IMR-90 (cell line): ENCODE data around the gene GMPPA. TPM values are rescaled to one million over a fixed set of nuclear protein-coding genes. Genes with fewer than 3 reads are reported as not detected.

Source experiments
- ATAC-seq: fragments of 200-7000 bp; cut with Tn5 transposase; 2 replicates; pipeline ENCODE4 v1.9.1; 2020; ENCODE audit warnings: low read depth, mild to moderate bottlenecking, moderate library complexity
- BruUV-seq: library from RNA; stranded (reverse); fragments of 400-500 nt; replicated peaks from 2 replicates; lab custom pipeline; 2021; lab: Mats Ljungman, UMichigan
- CTCF ChIA-PET: fragments of 300-600 bp; formaldehyde crosslinking; extraction: SDS; loops from one replicate; lab custom pipeline; 2021; ENCODE audit warnings: antibody characterized with exemption; lab: Yijun Ruan, JAX
- POLR2A ChIA-PET: fragments of 300-600 bp; sonication (Branson Sonifier 250); formaldehyde crosslinking; loops from one replicate; lab custom pipeline; 2022; ENCODE audit warnings: antibody characterized with exemption; ENCODE audit not compliant: unreplicated experiment; lab: Charles Lee
- DNase-seq: peaks from one replicate; pipeline ENCODE4 v3.0.0; 2013
- H2AFZ ChIP-seq: replicated peaks from 2 replicates; pipeline ENCODE3; 2013; ENCODE audit warnings: low read length, mild to moderate bottlenecking; ENCODE audit not compliant: poor library complexity
- H2AK5ac ChIP-seq: 2 replicates; pipeline ENCODE4 v1.6.1; 2013; ENCODE audit warnings: low read depth, low read length, inconsistent platforms
- H2AK9ac ChIP-seq: replicated peaks from 2 replicates; pipeline ENCODE3; 2013; ENCODE audit warnings: mild to moderate bottlenecking, low read depth, low read length, moderate library complexity; ENCODE audit not compliant: poor library complexity
- H2BK120ac ChIP-seq: 2 replicates; pipeline ENCODE4 v1.6.1; 2013; ENCODE audit warnings: low read depth, low read length, inconsistent platforms
- H2BK15ac ChIP-seq: 3 replicates; pipeline ENCODE4 v1.6.1; 2013; ENCODE audit warnings: low read depth, low read length, inconsistent platforms
- H2BK20ac ChIP-seq: 2 replicates; pipeline ENCODE4 v1.6.1; 2013; ENCODE audit warnings: low read depth, mild to moderate bottlenecking, inconsistent platforms, low read length, moderate library complexity
- H2BK5ac ChIP-seq: 2 replicates; pipeline ENCODE4 v1.6.1; 2013; ENCODE audit warnings: mild to moderate bottlenecking, low read depth, low read length, inconsistent platforms; ENCODE audit not compliant: poor library complexity, severe bottlenecking
- H3K14ac ChIP-seq: replicated peaks from 2 replicates; pipeline ENCODE4 v1.6.1; 2013; ENCODE audit warnings: low read depth, low read length, inconsistent platforms
- H3K18ac ChIP-seq: 2 replicates; pipeline ENCODE4 v1.6.1; 2013; ENCODE audit warnings: low read depth, low read length, control low read depth
- H3K23ac ChIP-seq: 2 replicates; pipeline ENCODE4 v1.6.1; 2013; ENCODE audit warnings: low read depth, low read length, inconsistent platforms
- H3K27ac ChIP-seq: 2 replicates; pipeline ENCODE4 v1.5.1; 2013; ENCODE audit warnings: mild to moderate bottlenecking, control low read depth, low read length; ENCODE audit not compliant: insufficient read depth
- H3K27me3 ChIP-seq: 2 replicates; pipeline ENCODE4 v1.6.1; 2013; ENCODE audit warnings: low read length; ENCODE audit not compliant: control insufficient read depth, insufficient read depth
- H3K36me3 ChIP-seq: 2 replicates; pipeline ENCODE4 v1.6.1; 2013; ENCODE audit warnings: low read length, mixed read lengths; ENCODE audit not compliant: control insufficient read depth, insufficient read depth
- H3K4ac ChIP-seq: 2 replicates; pipeline ENCODE4 v1.6.1; 2013; ENCODE audit warnings: low read depth, low read length, inconsistent platforms
- H3K4me1 ChIP-seq: 2 replicates; pipeline ENCODE4 v1.6.1; 2013; ENCODE audit warnings: low read length, mixed read lengths; ENCODE audit not compliant: control insufficient read depth, insufficient read depth
- H3K4me2 ChIP-seq: 2 replicates; pipeline ENCODE4 v1.6.1; 2013; ENCODE audit warnings: low read depth, mild to moderate bottlenecking, control low read depth, low read length, moderate library complexity
- H3K4me3 ChIP-seq: 2 replicates; pipeline ENCODE4 v1.5.1; 2013; ENCODE audit warnings: low read depth, mild to moderate bottlenecking, control low read depth, low read length, moderate library complexity; ENCODE audit not compliant: insufficient read depth
- H3K56ac ChIP-seq: 2 replicates; pipeline ENCODE4 v1.6.1; 2013; ENCODE audit warnings: low read length, inconsistent platforms; ENCODE audit not compliant: insufficient read depth; ENCODE audit errors: extremely low read depth
- H3K79me1 ChIP-seq, 2 experiments: 2 replicates each; pipeline ENCODE4 v1.6.1; 2013; ENCODE audit warnings: low read length in 2 of 2, inconsistent platforms in 1 of 2, low read depth in 1 of 2
- H3K9ac ChIP-seq: 2 replicates; pipeline ENCODE4 v1.6.1; 2013; ENCODE audit warnings: low read depth, low read length, control low read depth
- H3K9me1 ChIP-seq: 2 replicates; pipeline ENCODE4 v1.6.1; 2013; ENCODE audit warnings: low read length, inconsistent platforms; ENCODE audit not compliant: insufficient read depth
- H3K9me3 ChIP-seq: 2 replicates; pipeline ENCODE4 v1.6.1; 2013; ENCODE audit warnings: low read length; ENCODE audit not compliant: control insufficient read depth, insufficient read depth
- H4K20me1 ChIP-seq: 2 replicates; pipeline ENCODE4 v1.6.1; 2013; ENCODE audit warnings: low read length, inconsistent platforms; ENCODE audit not compliant: insufficient read depth
- H4K5ac ChIP-seq: 2 replicates; pipeline ENCODE4 v1.6.1; 2013; ENCODE audit warnings: mild to moderate bottlenecking, low read depth, low read length, control low read depth
- H4K8ac ChIP-seq, 2 experiments: 2 replicates each; pipeline ENCODE4 v1.6.1; 2013; ENCODE audit warnings: low read depth in 2 of 2, low read length in 2 of 2, control low read depth in 1 of 2, inconsistent platforms in 1 of 2
- H4K91ac ChIP-seq: 2 replicates; pipeline ENCODE4 v1.6.1; 2013; ENCODE audit warnings: low read depth, low read length, inconsistent platforms; ENCODE audit not compliant: insufficient read depth
- FOS ChIP-seq: fragments of 150-350 bp; IDR thresholded peaks from 2 replicates; pipeline ENCODE4 v1.6.1; 2016; ENCODE audit warnings: low read depth, low read length
- NFE2L2 ChIP-seq: fragments of 150-350 bp; IDR thresholded peaks from 2 replicates; pipeline ENCODE4 v1.6.1; 2016; ENCODE audit warnings: low read depth, mild to moderate bottlenecking, low read length
- POLR2A ChIP-seq: IDR thresholded peaks from 2 replicates; pipeline ENCODE4 v1.6.1; 2012; ENCODE audit warnings: mild to moderate bottlenecking, low read depth, low read length
- WGBS, 2 experiments: methylation state at CpG; one replicate each; pipeline versions ENCODE4 v1.1.5 to v1.1.7; 2013; ENCODE audit warnings: missing lambda C conversion rate in 2 of 2; ENCODE audit not compliant: insufficient read length in 1 of 2; ENCODE audit errors: extremely low coverage in 2 of 2; 5-methylcytosine and 5-hydroxymethylcytosine counted together
- dilution Hi-C: fragments of 300-500 bp; cut with HindIII; formaldehyde crosslinking; loops from one replicate; pipeline ENCODE4 v1.14.3; 2018; ENCODE audit warnings: low sequenced_read_pairs; ENCODE audit not compliant: unreplicated experiment
- in situ Hi-C: fragments of 300-500 bp; cut with MboI; formaldehyde crosslinking; loops from 3 replicates; pipeline ENCODE4 v1.14.3; 2019; ENCODE audit warnings: low sequenced_read_pairs, inconsistent platforms, mixed read lengths
- intact Hi-C: fragments of 100-400 bp; cut with micrococcal nuclease; formaldehyde crosslinking; loops from 2 replicates; pipeline ENCODE4 v1.10.0; 2022
- polyA plus RNA-seq, 3 experiments: library from polyadenylated mRNA; depleted of rRNA; stranded (reverse); fragments of >200 nt; gene quantifications; 2 replicates each; pipeline ENCODE4 v1.2.3, GENCODE V29; 2012; ENCODE audit warnings: low replicate concordance in 1 of 3
- total RNA-seq: library from RNA; depleted of rRNA; stranded (reverse); fragments of >200 nt; gene quantifications from 2 replicates; pipeline ENCODE4 v1.2.3, GENCODE V29; 2012
- TF ChIP-seq, protein P1 (sequence below): fragments of 150-350 bp; IDR thresholded peaks from 2 replicates; pipeline ENCODE4 v1.6.1; 2016; ENCODE audit warnings: low read depth, mild to moderate bottlenecking, low read length, moderate library complexity, borderline replicate concordance

Gene GMPPA
- total and polyA plus RNA-seq, 2 of the 4 experiments (the other 2 are of a cell fraction): 103 to 134 TPM

DNA sequence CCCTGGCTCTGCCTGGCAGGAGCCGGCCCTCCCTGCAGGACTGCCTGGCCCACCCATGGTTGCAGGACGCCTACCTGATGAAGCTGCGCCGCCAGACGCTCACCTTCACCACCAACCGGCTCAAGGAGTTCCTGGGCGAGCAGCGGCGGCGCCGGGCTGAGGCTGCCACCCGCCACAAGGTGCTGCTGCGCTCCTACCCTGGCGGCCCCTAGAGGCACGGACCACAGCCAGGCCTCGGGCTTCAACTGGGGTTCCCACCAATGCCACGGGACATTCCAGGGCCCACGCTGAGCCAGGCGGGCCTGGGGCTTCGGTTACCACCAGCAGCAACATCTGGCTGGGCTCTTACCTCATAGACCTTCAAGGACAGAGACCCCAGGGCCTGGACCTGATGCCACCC lies 6.1 kb upstream of the GMPPA start:
- Histone ChIP-seq H3K4me3 (no peak overlapping the region), H4K91ac (no peak overlapping the region), H4K20me1 (no peaks in the 10 kb centered on the region), H2AK5ac (no peak overlapping the region), H2BK5ac (no peak overlapping the region), H4K5ac (no peak overlapping the region), H3K27ac (no peak overlapping the region), H3K79me1 (no peaks in the 10 kb centered on the region), H2AFZ (no peak overlapping the region), H2BK15ac (no peak overlapping the region), H3K9ac (no peak overlapping the region), H4K8ac (no peak overlapping the region), H2AK9ac (no peak overlapping the region), H3K36me3 (peaks cover 32% of the 10 kb centered on the region; the same call in 1 of the 2 replicates), H3K56ac (no peak overlapping the region), H3K4ac (no peak overlapping the region), H3K27me3 (no peaks in the 10 kb centered on the region; the same call in 1 of the 2 replicates), H3K23ac (no peak overlapping the region), H2BK20ac (no peak overlapping the region), H2BK120ac (no peak overlapping the region), H3K18ac (no peak overlapping the region), H3K14ac (no peak overlapping the region), H3K4me1 (peaks cover 6% of the 10 kb centered on the region), H3K9me1 (no peaks in the 10 kb centered on the region), H3K9me3 (no peaks in the 10 kb centered on the region), H3K4me2 (no peak overlapping the region)
- ATAC-seq (no peak), DNase-seq (no peak)
- intact Hi-C loops (no loop called here), dilution Hi-C loops (no loop called here), in situ Hi-C loops (no loop called here)
- BruUV-seq: no TSS peak
- WGBS, 2 experiments: 84% methylated on average over 14 of the region's 20 CpGs; no CpG with 5 or more reads in 1 of the 2 experiments
- POLR2A ChIA-PET: no interaction called here
- TF ChIP-seq NFE2L2 (no peak), FOS (no peak), POLR2A (no peak)
- TF ChIP-seq, protein P1, sequence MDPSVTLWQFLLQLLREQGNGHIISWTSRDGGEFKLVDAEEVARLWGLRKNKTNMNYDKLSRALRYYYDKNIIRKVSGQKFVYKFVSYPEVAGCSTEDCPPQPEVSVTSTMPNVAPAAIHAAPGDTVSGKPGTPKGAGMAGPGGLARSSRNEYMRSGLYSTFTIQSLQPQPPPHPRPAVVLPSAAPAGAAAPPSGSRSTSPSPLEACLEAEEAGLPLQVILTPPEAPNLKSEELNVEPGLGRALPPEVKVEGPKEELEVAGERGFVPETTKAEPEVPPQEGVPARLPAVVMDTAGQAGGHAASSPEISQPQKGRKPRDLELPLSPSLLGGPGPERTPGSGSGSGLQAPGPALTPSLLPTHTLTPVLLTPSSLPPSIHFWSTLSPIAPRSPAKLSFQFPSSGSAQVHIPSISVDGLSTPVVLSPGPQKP: no peak
- CTCF ChIA-PET: no interaction called here
